ENCODE data around the gene EXOC4.

EXOC4 gene

DNA sequence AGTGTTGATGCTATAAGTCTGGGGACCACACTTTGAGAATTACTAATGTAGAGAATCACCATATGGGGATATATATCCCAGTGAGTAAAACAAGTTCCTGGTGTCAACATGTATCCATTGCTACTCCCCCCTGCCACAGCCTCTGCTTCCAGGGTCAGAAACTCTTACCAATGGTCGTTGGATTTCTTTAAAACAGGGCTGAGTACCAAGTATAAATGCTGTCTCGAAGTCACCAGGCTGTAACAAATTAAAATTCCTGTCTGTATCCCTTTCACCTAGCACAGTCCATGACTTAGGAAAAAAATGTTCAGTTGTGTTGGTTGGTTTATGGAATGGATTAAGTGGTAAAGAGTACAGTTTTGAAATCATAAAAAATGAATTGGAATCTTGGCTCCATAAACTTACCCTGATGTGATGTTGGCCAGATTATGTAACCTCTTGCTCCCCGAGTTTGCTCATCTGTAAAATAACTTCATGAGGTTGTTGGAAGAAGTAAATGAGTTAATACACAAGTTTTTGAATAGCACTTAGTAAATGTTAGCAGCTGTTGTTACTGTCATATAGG is 510.3 kb downstream of the EXOC4 start:
- Histone ChIP-seq H3K36me3 (ENCODE audit: control insufficient read depth in 2 of 2, insufficient read depth in 1 of 2, low read length in 2 of 2) (no peaks in the 10 kb centered on the region), H3K9me3 (ENCODE audit: control insufficient read depth, insufficient read depth, low read depth, low read length) (no peaks in the 10 kb centered on the region), H3K27ac (ENCODE audit: extremely low read depth, low read depth, low read length) (no peak overlapping the region), H3K4me3 (ENCODE audit: low read depth, low read length) (no peak overlapping the region), H3K4me1 (ENCODE audit: control insufficient read depth, insufficient read depth, low read length) (no peaks in the 10 kb centered on the region)
- TF ChIP-seq PRDM10 (tag by site-specific recombination; IDR thresholded peaks at IDR 0.05) (no peak), SETDB1 (IDR thresholded peaks at IDR 0.05; ENCODE audit: insufficient read length, low read length) (no peak), ZNF560 (tag by site-specific recombination; IDR thresholded peaks at IDR 0.05; ENCODE audit: borderline replicate concordance) (no peak), ZNF394 (tag by site-specific recombination; IDR thresholded peaks at IDR 0.05; ENCODE audit: borderline replicate concordance) (no peak), HOXC10 (CRISPR knock-in tag; IDR thresholded peaks at IDR 0.05) (no peak), ZNF146 (tag by site-specific recombination; IDR thresholded peaks at IDR 0.05) (no peak), ZNF48 (tag by site-specific recombination; IDR thresholded peaks at IDR 0.05) (no peak), ZNF335 (tag by site-specific recombination; conservative IDR thresholded peaks at IDR 0.05) (no peak), PRDM2 (tag by site-specific recombination; IDR thresholded peaks at IDR 0.05; ENCODE audit: borderline replicate concordance) (no peak), ZNF391 (tag by site-specific recombination; IDR thresholded peaks at IDR 0.05; ENCODE audit: borderline replicate concordance, low read depth) (no peak), ZNF214 (tag by site-specific recombination; IDR thresholded peaks at IDR 0.05; ENCODE audit: borderline replicate concordance) (no peak), ZNF548 (tag by site-specific recombination; IDR thresholded peaks at IDR 0.05) (no peak), ZNF292 (tag by site-specific recombination; IDR thresholded peaks at IDR 0.05; ENCODE audit: borderline replicate concordance, low read depth) (no peak), KLF7 (tag by site-specific recombination; IDR thresholded peaks at IDR 0.05; ENCODE audit: borderline replicate concordance) (no peak), ZNF433 (tag by site-specific recombination; IDR thresholded peaks at IDR 0.05; ENCODE audit: low read depth) (no peak), ZNF626 (tag by site-specific recombination; IDR thresholded peaks at IDR 0.05) (no peak), SP3 (tag by site-specific recombination; IDR thresholded peaks at IDR 0.05) (no peak), ZNF280D (tag by site-specific recombination; IDR thresholded peaks at IDR 0.05) (no peak)
- TF ChIP-seq, protein P1, sequence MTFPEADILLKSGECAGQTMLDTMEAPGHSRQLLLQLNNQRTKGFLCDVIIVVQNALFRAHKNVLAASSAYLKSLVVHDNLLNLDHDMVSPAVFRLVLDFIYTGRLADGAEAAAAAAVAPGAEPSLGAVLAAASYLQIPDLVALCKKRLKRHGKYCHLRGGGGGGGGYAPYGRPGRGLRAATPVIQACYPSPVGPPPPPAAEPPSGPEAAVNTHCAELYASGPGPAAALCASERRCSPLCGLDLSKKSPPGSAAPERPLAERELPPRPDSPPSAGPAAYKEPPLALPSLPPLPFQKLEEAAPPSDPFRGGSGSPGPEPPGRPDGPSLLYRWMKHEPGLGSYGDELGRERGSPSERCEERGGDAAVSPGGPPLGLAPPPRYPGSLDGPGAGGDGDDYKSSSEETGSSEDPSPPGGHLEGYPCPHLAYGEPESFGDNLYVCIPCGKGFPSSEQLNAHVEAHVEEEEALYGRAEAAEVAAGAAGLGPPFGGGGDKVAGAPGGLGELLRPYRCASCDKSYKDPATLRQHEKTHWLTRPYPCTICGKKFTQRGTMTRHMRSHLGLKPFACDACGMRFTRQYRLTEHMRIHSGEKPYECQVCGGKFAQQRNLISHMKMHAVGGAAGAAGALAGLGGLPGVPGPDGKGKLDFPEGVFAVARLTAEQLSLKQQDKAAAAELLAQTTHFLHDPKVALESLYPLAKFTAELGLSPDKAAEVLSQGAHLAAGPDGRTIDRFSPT (tag by site-specific recombination; IDR thresholded peaks at IDR 0.05), result no peak
- CTCF ChIA-PET, result interaction anchor here (0.7 kb wide), 1 partner anchor 163 kb away, joined by 3 read pairs; no protein-coding TSS in a partner anchor
- POLR2A ChIA-PET, result no interaction called here
